GM19328 (cell line): ENCODE results near the gene C1orf122.
A peak's percentile ranks its signal among the peaks of the same experiment; 100 is the strongest.
"Not testable (repeated sequence)": the region's sequence is repeated elsewhere in the genome, so short reads cannot be mapped to it uniquely, and the experiment has no call there.

ENCODE experiments used
- ATAC-seq: cut with Tn5 transposase; IDR thresholded peaks from one replicate; pipeline ENCODE4 v1.9.1; 2021; ENCODE audit warnings: mild to moderate bottlenecking, moderate library complexity; ENCODE audit not compliant: unreplicated experiment

Gene C1orf122

GRCh38 chr1:37807555-37808368 is at the start of gene C1orf122, which contains the start of gene YRDC:
C1orf122 (plus strand) TSS chr1:37807790; CDS start chr1:37808405, 615 bp downstream.
YRDC (minus strand) TSS chr1:37808208; CDS start chr1:37808180, 28 bp downstream.
- ATAC-seq, result peak; percentile 84

- ATAC-seq, result no peak
These were observed 48.1 kb upstream of the C1orf122 start for GRCh38 chr1:37759451-37759850.

- ATAC-seq, result no peak
These were observed 46.0 kb upstream of the C1orf122 start for GRCh38 chr1:37761416-37762095.

GRCh38 chr1:37762516-37762915 is 45.1 kb upstream of the C1orf122 start:
- ATAC-seq, result no peak

GRCh38 chr1:37763791-37764413 is 43.7 kb upstream of the C1orf122 start:
- no peak for ATAC-seq

GRCh38 chr1:37764414-37764825 is 43.2 kb upstream of the C1orf122 start:
- ATAC-seq, result no peak

GRCh38 chr1:37764888-37765441 is 42.6 kb upstream of the C1orf122 start, which contains the start of gene EPHA10:
EPHA10 (minus strand) TSS chr1:37765120; CDS start chr1:37765066, 54 bp downstream.
- ATAC-seq, result no peak

- ATAC-seq, result no peak
These were observed 41.5 kb upstream of the C1orf122 start for GRCh38 chr1:37765916-37766664.

GRCh38 chr1:37767488-37767887 is 40.1 kb upstream of the C1orf122 start:
- no peak for ATAC-seq

GRCh38 chr1:37771440-37771839 is 36.1 kb upstream of the C1orf122 start:
- ATAC-seq, result not testable (repeated sequence)

GRCh38 chr1:37776946-37777516 is 30.6 kb upstream of the C1orf122 start:
- no peak for ATAC-seq

GRCh38 chr1:37778654-37779053 is 28.9 kb upstream of the C1orf122 start:
- no peak for ATAC-seq

GRCh38 chr1:37782491-37782890 is 25.1 kb upstream of the C1orf122 start:
- ATAC-seq, result no peak

GRCh38 chr1:37792943-37793686 is 14.5 kb upstream of the C1orf122 start:
- ATAC-seq, result no peak

- peak; percentile 57 for ATAC-seq
These were observed 13.7 kb upstream of the C1orf122 start, which contains the start of gene MANEAL for GRCh38 chr1:37793773-37794371. MANEAL (plus strand) TSS chr1:37793847; CDS start chr1:37794183, 336 bp downstream.

- ATAC-seq, result peak; percentile 22
These were observed 12.9 kb upstream of the C1orf122 start for GRCh38 chr1:37794372-37795339.

- ATAC-seq, result no peak
These were observed 12.1 kb upstream of the C1orf122 start for GRCh38 chr1:37795340-37796125.
